ENCODE results near the gene BMAL1. TPM values are rescaled to one million over a fixed set of nuclear protein-coding genes. Genes with fewer than 3 reads are reported as not detected.
"Not testable (repeated sequence)": the region's sequence is repeated elsewhere in the genome, so short reads cannot be mapped to it uniquely, and the experiment has no call there.

BMAL1 gene
- total RNA-seq, 2 experiments from 2014 or later, result 21.5 to 22.7 TPM

DNA sequence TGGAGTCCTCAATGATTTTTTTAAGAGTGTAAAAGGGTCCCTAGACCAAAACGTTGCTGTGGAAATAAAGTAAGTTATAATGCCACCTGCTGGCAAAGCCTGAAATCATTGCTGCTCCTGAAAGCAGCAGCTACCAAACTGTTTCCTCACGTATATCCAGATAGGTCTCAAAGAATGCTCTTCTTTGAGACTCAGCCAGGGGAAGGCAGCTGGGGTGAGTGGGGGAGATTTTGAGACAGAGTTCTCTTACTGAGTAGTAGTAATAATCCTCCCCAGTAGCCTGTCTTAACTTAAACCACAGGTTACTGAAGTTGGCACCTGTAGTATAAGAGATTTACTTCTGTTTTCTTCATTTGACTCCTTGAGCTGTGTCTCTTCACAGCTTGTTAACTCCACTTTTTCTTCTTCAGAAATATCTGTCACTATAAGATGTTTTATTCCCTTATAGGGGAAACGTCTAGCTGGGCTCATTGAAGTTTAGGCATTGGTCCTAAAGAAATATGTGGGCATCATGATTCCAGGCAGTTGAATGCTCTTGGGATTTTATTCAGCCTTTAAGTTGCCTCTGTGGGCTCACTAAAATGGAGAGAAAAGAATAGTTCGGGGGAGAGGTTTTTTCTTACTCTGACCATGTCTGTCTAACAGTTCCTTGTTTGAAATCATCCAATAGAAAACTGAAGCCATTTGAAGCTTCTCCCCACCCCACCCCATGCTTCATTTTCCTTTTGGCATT is 107.5 kb downstream of the BMAL1 start:
- POLR2A ChIA-PET, result interaction anchor here (0.8 to 1.0 kb wide), 2 partner anchors 15 to 261 kb away, joined by 3 to 4 read pairs; no protein-coding TSS in a partner anchor
- H3K27me3 Mint-ChIP-seq, result no peaks in the 10 kb centered on the region
- TF ChIP-seq, protein P1, sequence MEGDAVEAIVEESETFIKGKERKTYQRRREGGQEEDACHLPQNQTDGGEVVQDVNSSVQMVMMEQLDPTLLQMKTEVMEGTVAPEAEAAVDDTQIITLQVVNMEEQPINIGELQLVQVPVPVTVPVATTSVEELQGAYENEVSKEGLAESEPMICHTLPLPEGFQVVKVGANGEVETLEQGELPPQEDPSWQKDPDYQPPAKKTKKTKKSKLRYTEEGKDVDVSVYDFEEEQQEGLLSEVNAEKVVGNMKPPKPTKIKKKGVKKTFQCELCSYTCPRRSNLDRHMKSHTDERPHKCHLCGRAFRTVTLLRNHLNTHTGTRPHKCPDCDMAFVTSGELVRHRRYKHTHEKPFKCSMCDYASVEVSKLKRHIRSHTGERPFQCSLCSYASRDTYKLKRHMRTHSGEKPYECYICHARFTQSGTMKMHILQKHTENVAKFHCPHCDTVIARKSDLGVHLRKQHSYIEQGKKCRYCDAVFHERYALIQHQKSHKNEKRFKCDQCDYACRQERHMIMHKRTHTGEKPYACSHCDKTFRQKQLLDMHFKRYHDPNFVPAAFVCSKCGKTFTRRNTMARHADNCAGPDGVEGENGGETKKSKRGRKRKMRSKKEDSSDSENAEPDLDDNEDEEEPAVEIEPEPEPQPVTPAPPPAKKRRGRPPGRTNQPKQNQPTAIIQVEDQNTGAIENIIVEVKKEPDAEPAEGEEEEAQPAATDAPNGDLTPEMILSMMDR (IDR thresholded peaks at IDR 0.05), result peak; percentile 61

GRCh38 chr11:13386567-13386966 is 109.0 kb downstream of the BMAL1 start:
- POLR2A ChIA-PET, result no interaction called here
- intact Hi-C loops (cut with micrococcal nuclease), result no loop called here
- TF ChIP-seq, protein P1 (IDR thresholded peaks at IDR 0.05), result no peak
- no peaks in the 10 kb centered on the region for H3K27me3 Mint-ChIP-seq
- H3K4me3 Mint-ChIP-seq, result no peak overlapping the region
- peaks cover 20% of the 10 kb centered on the region for H3K36me3 Mint-ChIP-seq (ENCODE audit: low read depth)
- peaks cover 5% of the 10 kb centered on the region for H3K4me1 Mint-ChIP-seq (ENCODE audit: low read depth)
- DNase-seq (no peak), ATAC-seq (no peak)
- no peak overlapping the region for H3K27ac Mint-ChIP-seq
- CTCF ChIA-PET, result interaction anchor here (1.5 to 3.2 kb wide), 3 partner anchors 15 to 177 kb away, joined by 5 to 15 read pairs (median 10); no protein-coding TSS in a partner anchor
- no peaks in the 10 kb centered on the region for H3K9me3 Mint-ChIP-seq

More for the DNA sequence above, 107.5 kb downstream of the BMAL1 start:
- peak overlapping the region; percentile 53 for H3K27ac Mint-ChIP-seq
- DNase-seq, result peak; percentile 62
- intact Hi-C loops (cut with micrococcal nuclease), result no loop called here
- peaks cover 24% of the 10 kb centered on the region for H3K36me3 Mint-ChIP-seq (ENCODE audit: low read depth)
- no peaks in the 10 kb centered on the region for H3K9me3 Mint-ChIP-seq
- peak; percentile 47 for ATAC-seq
- H3K4me1 Mint-ChIP-seq (ENCODE audit: low read depth), result peaks cover 5% of the 10 kb centered on the region
- CTCF ChIA-PET, result interaction anchor here (0.6 to 3.2 kb wide), 34 partner anchors 8 to 422 kb away, joined by 3 to 15 read pairs (median 4); no protein-coding TSS in a partner anchor
- H3K4me3 Mint-ChIP-seq, result no peak overlapping the region

GRCh38 chr11:13388741-13389140 is 111.2 kb downstream of the BMAL1 start:
- no peak for DNase-seq
- Mint-ChIP-seq H3K9me3 (no peaks in the 10 kb centered on the region), H3K27me3 (no peaks in the 10 kb centered on the region), H3K4me3 (no peak overlapping the region), H3K36me3 (ENCODE audit: low read depth) (peaks cover 14% of the 10 kb centered on the region), H3K27ac (peak overlapping the region; percentile 50), H3K4me1 (ENCODE audit: low read depth) (peaks cover 5% of the 10 kb centered on the region)
- ATAC-seq, result no peak
- TF ChIP-seq, protein P1 (IDR thresholded peaks at IDR 0.05), result no peak
- CTCF ChIA-PET, result no interaction called here
- POLR2A ChIA-PET, result interaction anchor here (1.7 kb wide), 1 partner anchor 74 kb away, joined by 5 read pairs; the partner anchor contains the start of gene BTBD10
- intact Hi-C loops (cut with micrococcal nuclease), result no loop called here

DNA sequence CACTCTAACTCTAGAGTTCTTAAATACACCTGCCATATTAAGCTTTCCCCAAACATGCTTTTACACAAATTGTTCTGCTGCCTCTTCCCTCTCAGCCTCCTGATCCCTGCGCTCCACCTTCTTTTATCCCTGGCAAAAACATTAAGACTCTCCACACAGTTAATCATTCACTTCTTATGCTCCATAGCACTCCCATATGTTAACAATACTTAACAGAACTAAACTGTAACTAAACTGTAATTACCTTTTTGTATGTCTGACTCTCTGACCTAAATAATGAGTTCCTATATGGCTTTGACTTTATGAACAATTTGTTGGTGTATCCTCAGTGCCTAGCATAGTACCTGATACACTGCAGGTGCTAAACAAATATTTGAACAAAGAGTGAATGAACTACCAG is 113.6 kb downstream of the BMAL1 start:
- Mint-ChIP-seq H3K4me3 (no peak overlapping the region), H3K27me3 (no peaks in the 10 kb centered on the region), H3K36me3 (ENCODE audit: low read depth) (peaks cover 17% of the 10 kb centered on the region), H3K9me3 (no peaks in the 10 kb centered on the region), H3K4me1 (ENCODE audit: low read depth) (peaks cover 5% of the 10 kb centered on the region), H3K27ac (peak overlapping the region; percentile 0)
- DNase-seq (no peak), ATAC-seq (no peak)
- POLR2A ChIA-PET, result no interaction called here
- CTCF ChIA-PET, result no interaction called here
- TF ChIP-seq, protein P1 (IDR thresholded peaks at IDR 0.05), result no peak
- intact Hi-C loops (cut with micrococcal nuclease), result no loop called here

- POLR2A ChIA-PET; DNase-seq; ATAC-seq; H3K4me1 Mint-ChIP-seq (ENCODE audit: low read depth); H3K27me3 Mint-ChIP-seq; H3K27ac Mint-ChIP-seq; H3K9me3 Mint-ChIP-seq; intact Hi-C loops (cut with micrococcal nuclease); H3K4me3 Mint-ChIP-seq: not testable (repeated sequence)
- CTCF ChIA-PET, result interaction anchor here (0.6 kb wide), 1 partner anchor 8 kb away, joined by 3 read pairs; no protein-coding TSS in a partner anchor
- peaks cover 27% of the 10 kb centered on the region for H3K36me3 Mint-ChIP-seq (ENCODE audit: low read depth)
These were observed 120.7 kb downstream of the BMAL1 start for GRCh38 chr11:13398335-13398734.
